Immature natural killer cell (primary cell): Measurements from ENCODE around the gene ZBP1. TPM values are rescaled to one million over a fixed set of nuclear protein-coding genes. Genes with fewer than 3 reads are reported as not detected.

ENCODE experiments used
- polyA plus RNA-seq, 3 donors: library from polyadenylated mRNA; unstranded; fragments of 300-500 nt; fragmentation: Illumina TruSeq; gene quantifications; one replicate each; pipeline ENCODE4 v1.2.3, GENCODE V29; 2021

The ZBP1 gene
- polyA plus RNA-seq, 3 donors from 2014 or later = 29.0 to 43.5 (median 32.2) TPM

Other genes with a start within 250 kb of the ZBP1 start
- gene RBM38, start 229.0 kb downstream of the ZBP1 start, polyA plus RNA-seq = 10 to 100 TPM; 43.6 to 89.1 (median 80.4) TPM
- not detected for gene CTCFL, start 95.3 kb downstream of the ZBP1 start, polyA plus RNA-seq
- not detected for gene PCK1, start 59.3 kb downstream of the ZBP1 start, polyA plus RNA-seq
- not detected for gene PMEPA1, start 89.6 kb upstream of the ZBP1 start, polyA plus RNA-seq